Measurements from ENCODE around the gene IFT57.

Gene IFT57

GRCh38 chr3:108250626-108251025 is 28.4 kb upstream of the IFT57 start:
- Histone ChIP-seq H3K4me3 (ENCODE audit: low read length, poor library complexity, severe bottlenecking) (no peak overlapping the region), H3K79me2 (ENCODE audit: insufficient read depth, low read length) (no peaks in the 10 kb centered on the region), H3K9me2 (replicated peaks; ENCODE audit: low read depth, low read length) (no peaks in the 10 kb centered on the region), H3K4me2 (ENCODE audit: low read depth, low read length, poor library complexity, severe bottlenecking) (no peak overlapping the region), H4K20me1 (ENCODE audit: insufficient read depth, low read length, poor library complexity, severe bottlenecking) (no peaks in the 10 kb centered on the region), H3K36me3 (ENCODE audit: insufficient read depth, low read length) (no peaks in the 10 kb centered on the region), H2AFZ (ENCODE audit: low read length) (no peak overlapping the region), H3K27me3 (ENCODE audit: insufficient read depth, low read length, poor library complexity, severe bottlenecking) (no peaks in the 10 kb centered on the region), H3K9ac (ENCODE audit: low read depth, low read length, poor library complexity, severe bottlenecking) (no peak overlapping the region), H3K9me3 (ENCODE audit: insufficient read depth, low read depth, low read length) (no peaks in the 10 kb centered on the region), H3K4me1 (ENCODE audit: insufficient read depth, low read length, poor library complexity, severe bottlenecking) (peaks cover 7% of the 10 kb centered on the region), H3F3A (ENCODE audit: low read depth) (no peaks in the 10 kb centered on the region)
- no peak for TF ChIP-seq CTCF (conservative IDR thresholded peaks at IDR 0.05; ENCODE audit: low read length)
- TF ChIP-seq EZH2phosphoT487 (IDR thresholded peaks at IDR 0.05; ENCODE audit: borderline replicate concordance) = no peak

DNA sequence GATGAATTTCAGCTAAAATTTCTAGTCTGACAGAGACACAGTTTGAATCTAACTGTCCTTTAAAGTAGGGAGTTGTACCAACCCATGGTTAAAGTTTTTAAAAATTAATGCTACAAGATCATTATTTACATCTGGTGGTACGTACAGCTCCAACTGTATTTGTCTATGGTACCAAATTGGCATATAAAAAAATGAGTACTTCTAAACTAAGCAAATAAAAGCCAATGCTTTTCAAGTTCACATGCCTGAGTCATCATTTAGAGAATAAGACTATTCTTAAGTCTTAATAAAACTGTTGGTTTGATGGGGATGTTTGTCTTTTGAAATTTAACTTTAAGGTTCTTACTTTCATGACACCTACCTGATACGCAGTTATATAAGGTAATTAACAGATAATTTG is 21.0 kb upstream of the IFT57 start:
- no peaks in the 10 kb centered on the region for H3K36me3 ChIP-seq (ENCODE audit: insufficient read depth, low read length)
- H3K79me2 ChIP-seq (ENCODE audit: insufficient read depth, low read length) = no peaks in the 10 kb centered on the region
- no peaks in the 10 kb centered on the region for H3F3A ChIP-seq (ENCODE audit: low read depth)
- H3K4me2 ChIP-seq (ENCODE audit: low read depth, low read length, poor library complexity, severe bottlenecking) = no peak overlapping the region
- H3K4me1 ChIP-seq (ENCODE audit: insufficient read depth, low read length, poor library complexity, severe bottlenecking) = peaks cover 22% of the 10 kb centered on the region
- H3K9ac ChIP-seq (ENCODE audit: low read depth, low read length, poor library complexity, severe bottlenecking) = no peak overlapping the region
- no peak overlapping the region for H2AFZ ChIP-seq (ENCODE audit: low read length)
- no peaks in the 10 kb centered on the region for H3K27me3 ChIP-seq (ENCODE audit: insufficient read depth, low read length, poor library complexity, severe bottlenecking)
- H3K4me3 ChIP-seq (ENCODE audit: low read length, poor library complexity, severe bottlenecking) = no peak overlapping the region
- no peaks in the 10 kb centered on the region for H3K9me3 ChIP-seq (ENCODE audit: insufficient read depth, low read depth, low read length)
- no peaks in the 10 kb centered on the region for H3K9me2 ChIP-seq (replicated peaks; ENCODE audit: low read depth, low read length)
- no peaks in the 10 kb centered on the region for H4K20me1 ChIP-seq (ENCODE audit: insufficient read depth, low read length, poor library complexity, severe bottlenecking)
- TF ChIP-seq EZH2phosphoT487 (IDR thresholded peaks at IDR 0.05; ENCODE audit: borderline replicate concordance) (no peak), CTCF (conservative IDR thresholded peaks at IDR 0.05; ENCODE audit: low read length) (no peak)

DNA sequence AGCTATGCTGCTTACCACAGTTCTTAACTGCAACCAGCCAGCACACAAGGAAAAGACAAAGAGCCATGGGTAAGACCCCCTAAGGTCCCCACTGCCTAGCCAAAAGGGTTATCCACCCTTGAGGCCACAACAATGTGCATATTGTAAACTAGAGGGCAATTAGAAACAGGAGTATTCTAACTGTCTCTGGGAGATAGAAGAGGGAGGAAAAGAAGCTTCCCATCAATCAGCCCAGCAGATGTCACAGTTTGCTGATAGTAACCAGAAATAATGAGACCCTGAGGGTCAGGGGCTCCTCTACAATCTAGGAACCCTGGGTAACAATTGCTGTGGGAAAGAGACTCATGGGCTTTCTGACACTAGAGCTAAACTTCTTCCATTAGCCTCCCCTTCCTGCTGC is 20.6 kb upstream of the IFT57 start:
- Histone ChIP-seq H3K9me3 (ENCODE audit: insufficient read depth, low read depth, low read length) (no peaks in the 10 kb centered on the region), H3F3A (ENCODE audit: low read depth) (no peaks in the 10 kb centered on the region), H3K27me3 (ENCODE audit: insufficient read depth, low read length, poor library complexity, severe bottlenecking) (no peaks in the 10 kb centered on the region), H3K9ac (ENCODE audit: low read depth, low read length, poor library complexity, severe bottlenecking) (no peak overlapping the region), H3K36me3 (ENCODE audit: insufficient read depth, low read length) (no peaks in the 10 kb centered on the region), H3K9me2 (replicated peaks; ENCODE audit: low read depth, low read length) (no peaks in the 10 kb centered on the region), H3K79me2 (ENCODE audit: insufficient read depth, low read length) (no peaks in the 10 kb centered on the region), H3K4me2 (ENCODE audit: low read depth, low read length, poor library complexity, severe bottlenecking) (no peak overlapping the region), H3K4me1 (ENCODE audit: insufficient read depth, low read length, poor library complexity, severe bottlenecking) (peaks cover 22% of the 10 kb centered on the region), H4K20me1 (ENCODE audit: insufficient read depth, low read length, poor library complexity, severe bottlenecking) (no peaks in the 10 kb centered on the region), H3K4me3 (ENCODE audit: low read length, poor library complexity, severe bottlenecking) (no peak overlapping the region), H2AFZ (ENCODE audit: low read length) (no peak overlapping the region)
- TF ChIP-seq EZH2phosphoT487 (IDR thresholded peaks at IDR 0.05; ENCODE audit: borderline replicate concordance) = no peak
- no peak for TF ChIP-seq CTCF (conservative IDR thresholded peaks at IDR 0.05; ENCODE audit: low read length)
